ENCODE measurements around the gene CDH23. TPM values are rescaled to one million over a fixed set of nuclear protein-coding genes. Genes with fewer than 3 reads are reported as not detected.

The CDH23 gene
- total RNA-seq, 2 donors from 2014 or later = 3.9 to 4.4 TPM

DNA sequence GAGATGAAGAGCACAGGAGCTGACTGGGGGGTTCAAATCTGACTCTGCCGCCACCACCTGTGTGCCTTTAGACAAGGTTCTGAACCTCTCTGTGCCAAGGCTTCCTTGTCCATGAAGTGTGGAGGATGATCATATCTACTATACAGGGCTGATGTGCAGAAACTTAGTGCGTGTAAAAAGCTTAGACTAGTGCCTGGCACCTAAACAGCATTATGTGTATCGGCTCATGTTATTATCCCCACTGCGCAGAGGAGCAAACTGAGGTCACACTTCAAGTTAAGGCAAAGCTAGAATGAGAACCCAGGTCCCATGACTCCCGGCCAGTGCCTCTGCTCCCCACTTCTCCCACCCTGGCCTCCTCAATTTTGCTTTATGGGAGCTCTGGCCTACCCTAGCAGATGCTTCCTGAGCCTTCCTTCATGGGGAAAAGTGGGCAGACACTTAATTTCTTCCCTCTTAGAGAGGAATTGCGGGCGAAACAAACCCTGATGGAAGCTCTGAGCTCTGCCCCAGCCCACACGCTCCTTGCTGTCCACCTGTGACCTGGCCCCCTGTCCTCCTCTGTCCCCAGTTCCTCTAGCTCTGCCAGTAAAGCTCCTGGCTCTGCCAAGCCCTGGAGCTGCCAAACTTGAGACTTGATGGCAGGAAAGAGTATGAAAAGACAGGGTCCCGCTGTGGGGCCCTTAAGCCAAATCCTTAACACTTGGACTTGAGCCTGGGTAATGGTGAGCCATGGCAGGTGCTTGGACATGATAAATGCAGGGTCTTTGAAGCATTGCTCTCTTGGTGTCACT lies 71.0 kb downstream of the CDH23 start:
- Histone ChIP-seq H3K36me3 (no peaks in the 10 kb centered on the region), H3K9me3 (no peaks in the 10 kb centered on the region), H3K27ac (no peak overlapping the region), H3K4me3 (no peak overlapping the region), H3K27me3 (no peaks in the 10 kb centered on the region), H3K4me1 (peaks cover 0 to 12% of the 10 kb centered on the region in 2 donors)
- no peak for DNase-seq (ENCODE audit: low spot score)
- TF ChIP-seq, protein P1, sequence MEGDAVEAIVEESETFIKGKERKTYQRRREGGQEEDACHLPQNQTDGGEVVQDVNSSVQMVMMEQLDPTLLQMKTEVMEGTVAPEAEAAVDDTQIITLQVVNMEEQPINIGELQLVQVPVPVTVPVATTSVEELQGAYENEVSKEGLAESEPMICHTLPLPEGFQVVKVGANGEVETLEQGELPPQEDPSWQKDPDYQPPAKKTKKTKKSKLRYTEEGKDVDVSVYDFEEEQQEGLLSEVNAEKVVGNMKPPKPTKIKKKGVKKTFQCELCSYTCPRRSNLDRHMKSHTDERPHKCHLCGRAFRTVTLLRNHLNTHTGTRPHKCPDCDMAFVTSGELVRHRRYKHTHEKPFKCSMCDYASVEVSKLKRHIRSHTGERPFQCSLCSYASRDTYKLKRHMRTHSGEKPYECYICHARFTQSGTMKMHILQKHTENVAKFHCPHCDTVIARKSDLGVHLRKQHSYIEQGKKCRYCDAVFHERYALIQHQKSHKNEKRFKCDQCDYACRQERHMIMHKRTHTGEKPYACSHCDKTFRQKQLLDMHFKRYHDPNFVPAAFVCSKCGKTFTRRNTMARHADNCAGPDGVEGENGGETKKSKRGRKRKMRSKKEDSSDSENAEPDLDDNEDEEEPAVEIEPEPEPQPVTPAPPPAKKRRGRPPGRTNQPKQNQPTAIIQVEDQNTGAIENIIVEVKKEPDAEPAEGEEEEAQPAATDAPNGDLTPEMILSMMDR (IDR thresholded peaks at IDR 0.05) = no peak

- Histone ChIP-seq H3K36me3 (no peaks in the 10 kb centered on the region), H3K27me3 (no peaks in the 10 kb centered on the region), H3K27ac (no peak overlapping the region), H3K9me3 (no peaks in the 10 kb centered on the region), H3K4me1 (peaks cover 0 to 17% of the 10 kb centered on the region in 2 donors), H3K4me3 (no peak overlapping the region)
- TF ChIP-seq, protein P1 (IDR thresholded peaks at IDR 0.05) = no peak
- DNase-seq (ENCODE audit: low spot score) = no peak
Measured at GRCh38 chr10:71468363-71469094, 71.8 kb downstream of the CDH23 start.

GRCh38 chr10:71471006-71471405 lies 74.3 kb downstream of the CDH23 start:
- DNase-seq (ENCODE audit: low spot score) = no peak
- H3K27me3 ChIP-seq = no peaks in the 10 kb centered on the region
- peaks cover 0 to 41% of the 10 kb centered on the region in 2 donors for H3K4me1 ChIP-seq
- H3K27ac ChIP-seq = no peak overlapping the region
- no peaks in the 10 kb centered on the region for H3K9me3 ChIP-seq
- no peaks in the 10 kb centered on the region for H3K36me3 ChIP-seq
- H3K4me3 ChIP-seq = no peak overlapping the region
- TF ChIP-seq, protein P1 (IDR thresholded peaks at IDR 0.05) = no peak

DNA sequence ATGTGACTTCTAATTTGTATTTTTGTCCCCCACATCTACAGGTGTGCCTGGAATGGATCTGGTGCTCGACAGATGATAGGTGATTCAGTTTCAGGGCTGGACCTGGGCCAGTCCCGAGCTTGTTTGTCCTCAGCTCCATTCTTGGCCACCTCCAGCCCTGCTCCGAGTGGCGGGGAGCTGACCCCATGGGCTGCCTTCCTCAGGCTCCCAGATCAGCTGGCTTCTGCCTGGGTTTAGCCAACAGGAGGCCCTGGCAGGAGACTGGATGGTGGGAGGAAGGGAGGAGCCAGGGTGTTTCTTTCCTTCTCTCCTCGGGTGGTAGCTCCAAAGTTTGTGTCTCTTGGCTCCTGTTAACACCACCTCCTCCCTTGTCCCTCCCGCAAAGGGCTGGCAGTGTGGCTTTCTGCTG lies 75.2 kb downstream of the CDH23 start:
- Histone ChIP-seq H3K27ac (no peak overlapping the region), H3K4me3 (no peak overlapping the region), H3K9me3 (no peaks in the 10 kb centered on the region), H3K36me3 (no peaks in the 10 kb centered on the region), H3K27me3 (no peaks in the 10 kb centered on the region), H3K4me1 (peaks cover 0 to 51% of the 10 kb centered on the region in 2 donors)
- TF ChIP-seq, protein P1 (IDR thresholded peaks at IDR 0.05) = no peak
- no peak for DNase-seq (ENCODE audit: low spot score)

GRCh38 chr10:71472466-71472865 lies 75.7 kb downstream of the CDH23 start:
- no peak for DNase-seq (ENCODE audit: low spot score)
- Histone ChIP-seq H3K4me1 (peaks cover 0 to 56% of the 10 kb centered on the region in 2 donors), H3K9me3 (no peaks in the 10 kb centered on the region), H3K4me3 (no peak overlapping the region), H3K36me3 (no peaks in the 10 kb centered on the region), H3K27ac (no peak overlapping the region), H3K27me3 (no peaks in the 10 kb centered on the region)
- TF ChIP-seq, protein P1 (IDR thresholded peaks at IDR 0.05) = no peak

Data from right atrium auricular region (tissue), 2 donors.